Occipital lobe (tissue), 2 donors: ENCODE measurements around the gene PGAM2. TPM values are rescaled to one million over a fixed set of nuclear protein-coding genes. Genes with fewer than 3 reads are reported as not detected.
"Not testable (repeated sequence)": the region's sequence is repeated elsewhere in the genome, so short reads cannot be mapped to it uniquely, and the experiment has no call there.

ENCODE experiments used
- DNase-seq: peaks from one replicate; lab custom pipeline; 2025; lab: John Stamatoyannopoulos, UW
- total RNA-seq: library from RNA; depleted of rRNA; stranded (reverse); fragments of >200 nt; gene quantifications from one replicate; pipeline ENCODE4 v1.2.3, GENCODE V29; 2014

PGAM2 gene
- total RNA-seq, 1 donor from 2014 or later, result 5.9 TPM

- DNase-seq, result not testable (repeated sequence)
These were observed 33.3 kb downstream of the PGAM2 start for GRCh38 chr7:44032031-44032430.

- DNase-seq, result not testable (repeated sequence)
These were observed 34.0 kb downstream of the PGAM2 start for GRCh38 chr7:44031319-44031718.

GRCh38 chr7:44030029-44030428 is 35.3 kb downstream of the PGAM2 start:
- not testable (repeated sequence) for DNase-seq

GRCh38 chr7:44029433-44029832 is 35.9 kb downstream of the PGAM2 start:
- not testable (repeated sequence) for DNase-seq

DNA sequence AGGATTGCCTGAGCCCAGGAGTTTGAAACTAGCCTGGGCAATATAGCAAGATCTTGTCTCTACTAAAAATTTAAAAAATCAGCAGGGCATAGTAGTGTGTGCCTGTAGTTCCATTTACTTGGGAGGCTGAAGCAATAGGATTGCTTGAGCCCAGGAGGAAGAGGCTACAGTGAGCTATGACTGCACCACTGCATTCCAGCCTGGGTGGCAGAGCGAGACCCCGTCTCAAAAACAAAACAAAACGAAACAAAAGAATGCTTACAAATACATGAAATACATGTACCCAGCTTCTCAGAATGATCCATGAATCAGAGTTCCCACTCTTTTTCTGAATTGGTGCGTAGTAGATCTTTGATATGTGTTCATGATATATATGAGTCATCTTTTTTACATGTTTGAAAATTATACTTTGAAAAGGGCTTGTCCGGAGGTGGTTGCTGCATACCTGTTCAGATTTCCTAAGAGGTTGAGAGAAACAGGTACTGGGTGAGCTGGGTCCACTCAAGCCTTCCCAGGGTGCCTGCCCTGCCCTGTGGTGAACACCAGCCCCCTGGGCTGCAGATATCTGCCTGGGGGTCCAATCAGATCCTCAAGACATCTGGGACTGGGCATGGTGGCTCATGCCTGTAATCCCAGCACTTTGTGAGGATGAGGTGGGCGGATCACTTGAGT is 42.4 kb downstream of the PGAM2 start:
- DNase-seq, result not testable (repeated sequence)

DNA sequence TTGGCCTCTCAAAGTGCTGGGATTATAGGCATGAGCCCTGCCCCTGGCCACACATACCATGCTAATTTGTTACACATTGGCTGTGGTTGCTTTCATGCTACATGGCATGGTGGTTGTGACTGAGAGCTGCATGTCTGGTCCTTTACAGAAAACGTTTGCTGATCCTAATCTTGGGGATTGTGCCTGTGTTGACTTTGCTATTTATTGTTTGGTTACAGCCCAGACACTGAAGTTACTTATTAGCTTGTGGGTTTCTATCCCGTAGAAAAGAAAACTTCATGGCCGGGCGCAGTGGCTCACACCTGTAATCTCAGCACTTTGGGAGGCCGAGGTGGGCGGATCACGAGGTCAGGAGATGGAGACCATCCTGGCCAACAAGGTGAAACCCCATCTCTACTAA is 43.3 kb downstream of the PGAM2 start:
- DNase-seq, result not testable (repeated sequence)

- not testable (repeated sequence) for DNase-seq
These were observed 45.5 kb downstream of the PGAM2 start for GRCh38 chr7:44019825-44020224.

GRCh38 chr7:44018857-44019807 is 46.2 kb downstream of the PGAM2 start:
- peak; percentile 97 for DNase-seq

- not testable (repeated sequence) for DNase-seq
These were observed 50.3 kb downstream of the PGAM2 start for GRCh38 chr7:44015090-44015489.

Other genes with a start within 250 kb of the PGAM2 start
- 21.8 TPM for gene MRPS24, start 196.1 kb downstream of the PGAM2 start, total RNA-seq
- 34.9 TPM for gene URGCP, start 159.0 kb downstream of the PGAM2 start, total RNA-seq
- 11.4 TPM for gene UBE2D4, start 139.1 kb downstream of the PGAM2 start, total RNA-seq
- not detected for gene SPDYE1, start 67.7 kb downstream of the PGAM2 start, total RNA-seq
- gene DBNL, start 20.9 kb downstream of the PGAM2 start, total RNA-seq, result 52.3 TPM
- 6.7 TPM for gene POLM, start 17.0 kb upstream of the PGAM2 start, total RNA-seq
- gene AEBP1, start 38.8 kb upstream of the PGAM2 start, total RNA-seq, result 3.4 TPM
- 49.9 TPM for gene POLD2, start 58.0 kb upstream of the PGAM2 start, total RNA-seq
- not detected for gene MYL7, start 75.8 kb upstream of the PGAM2 start, total RNA-seq
- gene GCK, start 123.9 kb upstream of the PGAM2 start, total RNA-seq, result 5.1 TPM
- 54.7 TPM for gene YKT6, start 135.4 kb upstream of the PGAM2 start, total RNA-seq